ACC112 (cell line): ENCODE results near the gene PRMT9.

Experiments used
- H2AFZ ChIP-seq: fragments of 200-600 bp; sonication (generic); one replicate; pipeline ENCODE4 v1.6.0; 2017; ENCODE audit warnings: antibody characterized with exemption, low read length; ENCODE audit not compliant: unreplicated experiment
- H3K27ac ChIP-seq: fragments of 200-600 bp; sonication (generic); 2 replicates; pipeline ENCODE4 v1.5.1; 2014; ENCODE audit warnings: low read depth, mild to moderate bottlenecking, antibody characterized with exemption, low read length, moderate library complexity
- H3K27me3 ChIP-seq: fragments of 200-600 bp; sonication (generic); 2 replicates; pipeline ENCODE4 v1.6.1; 2014; ENCODE audit warnings: mild to moderate bottlenecking, antibody characterized with exemption, low read length, moderate library complexity, mixed read lengths; ENCODE audit not compliant: insufficient read depth
- H3K36me3 ChIP-seq: fragments of 200-600 bp; sonication (generic); 2 replicates; pipeline ENCODE4 v1.6.1; 2016; ENCODE audit warnings: mild to moderate bottlenecking, antibody characterized with exemption, low read length, moderate library complexity, mixed read lengths; ENCODE audit not compliant: insufficient read depth
- H3K4me1 ChIP-seq: fragments of 200-600 bp; sonication (generic); one replicate; pipeline ENCODE4 v1.6.1; 2016; ENCODE audit warnings: low read length, mixed read lengths; ENCODE audit not compliant: insufficient read depth, unreplicated experiment, control insufficient read depth
- H3K4me3 ChIP-seq: fragments of 200-600 bp; sonication (generic); 2 replicates; pipeline ENCODE4 v1.5.1; 2014; ENCODE audit warnings: mild to moderate bottlenecking, low read depth, low read length
- H3K79me2 ChIP-seq: fragments of 200-600 bp; sonication (generic); one replicate; pipeline ENCODE4 v1.6.0; 2016; ENCODE audit warnings: low read length; ENCODE audit not compliant: control insufficient read depth, unreplicated experiment, insufficient read depth

PRMT9 gene

GRCh38 chr4:147640331-147640730 is 43.6 kb downstream of the PRMT9 start:
- H3K79me2 ChIP-seq: no peaks in the 10 kb centered on the region
- H3K27ac ChIP-seq: no peak overlapping the region
- H3K27me3 ChIP-seq: no peaks in the 10 kb centered on the region
- peaks cover 24% of the 10 kb centered on the region for H3K36me3 ChIP-seq
- H2AFZ ChIP-seq: no peak overlapping the region
- H3K4me3 ChIP-seq: no peak overlapping the region
- H3K4me1 ChIP-seq: peaks cover 8% of the 10 kb centered on the region

- no peak overlapping the region for H2AFZ ChIP-seq
- H3K4me3 ChIP-seq: no peak overlapping the region
- H3K36me3 ChIP-seq: peaks cover 30% of the 10 kb centered on the region
- peaks cover 8% of the 10 kb centered on the region for H3K4me1 ChIP-seq
- no peaks in the 10 kb centered on the region for H3K27me3 ChIP-seq
- no peak overlapping the region for H3K27ac ChIP-seq
- H3K79me2 ChIP-seq: no peaks in the 10 kb centered on the region
These were observed 44.6 kb downstream of the PRMT9 start for GRCh38 chr4:147639388-147639787.

- Histone ChIP-seq H2AFZ (no peak overlapping the region), H3K4me1 (peaks cover 8% of the 10 kb centered on the region), H3K27me3 (no peaks in the 10 kb centered on the region), H3K4me3 (no peak overlapping the region), H3K27ac (no peak overlapping the region), H3K36me3 (peaks cover 34% of the 10 kb centered on the region), H3K79me2 (no peaks in the 10 kb centered on the region)
These were observed 45.0 kb downstream of the PRMT9 start for GRCh38 chr4:147638942-147639341.

- Histone ChIP-seq H3K36me3 (peaks cover 39% of the 10 kb centered on the region), H3K27ac (no peak overlapping the region), H3K4me1 (peaks cover 8% of the 10 kb centered on the region)
These were observed 45.6 kb downstream of the PRMT9 start for GRCh38 chr4:147638365-147638764.

GRCh38 chr4:147635348-147635747 is 48.6 kb downstream of the PRMT9 start:
- Histone ChIP-seq H3K4me1 (peaks cover 8% of the 10 kb centered on the region), H2AFZ (no peak overlapping the region), H3K36me3 (peaks cover 39% of the 10 kb centered on the region), H3K27ac (no peak overlapping the region), H3K4me3 (no peak overlapping the region), H3K27me3 (no peaks in the 10 kb centered on the region), H3K79me2 (no peaks in the 10 kb centered on the region)

More at GRCh38 chr4:147638365-147638764, 45.6 kb downstream of the PRMT9 start:
- no peak overlapping the region for H2AFZ ChIP-seq
- H3K27me3 ChIP-seq: no peaks in the 10 kb centered on the region
- no peaks in the 10 kb centered on the region for H3K79me2 ChIP-seq
- no peak overlapping the region for H3K4me3 ChIP-seq

GRCh38 chr4:147633643-147634042 is 50.3 kb downstream of the PRMT9 start:
- no peak overlapping the region for H3K4me3 ChIP-seq
- no peaks in the 10 kb centered on the region for H3K79me2 ChIP-seq
- no peaks in the 10 kb centered on the region for H3K27me3 ChIP-seq
- H3K4me1 ChIP-seq: no peaks in the 10 kb centered on the region
- H2AFZ ChIP-seq: no peak overlapping the region
- no peak overlapping the region for H3K27ac ChIP-seq
- H3K36me3 ChIP-seq: peaks cover 39% of the 10 kb centered on the region

GRCh38 chr4:147633113-147633512 is 50.9 kb downstream of the PRMT9 start:
- H2AFZ ChIP-seq: no peak overlapping the region
- no peak overlapping the region for H3K27ac ChIP-seq
- H3K4me1 ChIP-seq: no peaks in the 10 kb centered on the region
- H3K27me3 ChIP-seq: no peaks in the 10 kb centered on the region
- no peak overlapping the region for H3K4me3 ChIP-seq
- no peaks in the 10 kb centered on the region for H3K79me2 ChIP-seq
- peaks cover 39% of the 10 kb centered on the region for H3K36me3 ChIP-seq

GRCh38 chr4:147629783-147630730 is 53.9 kb downstream of the PRMT9 start:
- Histone ChIP-seq H3K27me3 (no peaks in the 10 kb centered on the region), H3K79me2 (no peaks in the 10 kb centered on the region), H3K4me3 (no peak overlapping the region), H2AFZ (no peak overlapping the region), H3K27ac (no peak overlapping the region), H3K36me3 (peaks cover 21% of the 10 kb centered on the region), H3K4me1 (no peaks in the 10 kb centered on the region)

- no peak overlapping the region for H3K27ac ChIP-seq
- H3K79me2 ChIP-seq: no peaks in the 10 kb centered on the region
- no peak overlapping the region for H2AFZ ChIP-seq
- H3K4me3 ChIP-seq: no peak overlapping the region
- no peaks in the 10 kb centered on the region for H3K4me1 ChIP-seq
- H3K27me3 ChIP-seq: no peaks in the 10 kb centered on the region
- H3K36me3 ChIP-seq: peaks cover 20% of the 10 kb centered on the region
These were observed 55.5 kb downstream of the PRMT9 start for GRCh38 chr4:147628415-147628814.

- no peak overlapping the region for H3K4me3 ChIP-seq
- H3K79me2 ChIP-seq: peaks cover 6% of the 10 kb centered on the region
- H3K27ac ChIP-seq: no peak overlapping the region
- H3K27me3 ChIP-seq: no peaks in the 10 kb centered on the region
- H2AFZ ChIP-seq: no peak overlapping the region
- H3K4me1 ChIP-seq: no peaks in the 10 kb centered on the region
- H3K36me3 ChIP-seq: peaks cover 25% of the 10 kb centered on the region
These were observed 57.1 kb downstream of the PRMT9 start for GRCh38 chr4:147626903-147627302.

GRCh38 chr4:147625733-147626132 is 58.2 kb downstream of the PRMT9 start:
- H3K4me3 ChIP-seq: no peak overlapping the region
- H3K4me1 ChIP-seq: peaks cover 3% of the 10 kb centered on the region
- H3K27ac ChIP-seq: no peak overlapping the region
- peaks cover 25% of the 10 kb centered on the region for H3K36me3 ChIP-seq
- H3K79me2 ChIP-seq: peaks cover 9% of the 10 kb centered on the region
- no peak overlapping the region for H2AFZ ChIP-seq
- H3K27me3 ChIP-seq: no peaks in the 10 kb centered on the region
